Keratinocyte (primary cell): ENCODE results near the gene TNFRSF6B. TPM values are rescaled to one million over a fixed set of nuclear protein-coding genes. Genes with fewer than 3 reads are reported as not detected.
"Not testable (repeated sequence)": the region's sequence is repeated elsewhere in the genome, so short reads cannot be mapped to it uniquely, and the experiment has no call there.

Source experiments
- DNase-seq: peaks from one replicate; pipeline ENCODE4 v3.0.0-alpha.2; 2011; ENCODE audit warnings: low read depth, missing footprints, low spot score
- FAIRE-seq: peaks from 2 replicates; lab custom pipeline; 2011; peaks lifted over from hg19 to GRCh38; lab: Jason Lieb, UNC
- H2AFZ ChIP-seq: 2 replicates; pipeline ENCODE4 v1.6.0; 2012; ENCODE audit warnings: low read length, control low read depth, inconsistent platforms; ENCODE audit not compliant: control insufficient read depth
- H3K27ac ChIP-seq: 2 replicates; pipeline ENCODE4 v1.5.1; 2011; ENCODE audit warnings: low read length; ENCODE audit not compliant: control insufficient read depth, insufficient read depth
- H3K27me3 ChIP-seq: 3 replicates; pipeline ENCODE4 v1.6.0; 2011; ENCODE audit warnings: low read length; ENCODE audit not compliant: control insufficient read depth, insufficient read depth; ENCODE audit errors: extremely low read depth
- H3K36me3 ChIP-seq, 2 experiments: 2 replicates in 1 of 2; 3 replicates in 1 of 2; pipeline ENCODE4 v1.5.1; 2011; ENCODE audit warnings: low read length in 2 of 2, mild to moderate bottlenecking in 1 of 2; ENCODE audit not compliant: control insufficient read depth in 2 of 2, insufficient read depth in 2 of 2; ENCODE audit errors: extremely low read depth in 1 of 2
- H3K4me1 ChIP-seq: 3 replicates; pipeline ENCODE4 v1.5.1; 2011; ENCODE audit warnings: low read length; ENCODE audit not compliant: control insufficient read depth, insufficient read depth; ENCODE audit errors: extremely low read depth
- H3K4me2 ChIP-seq: 3 replicates; pipeline ENCODE4 v1.6.0; 2011; ENCODE audit warnings: low read depth, low read length; ENCODE audit not compliant: control insufficient read depth, insufficient read depth; ENCODE audit errors: extremely low read depth
- H3K4me3 ChIP-seq, 3 experiments: fragments of 200-600 bp in 1 of 3; sonication (generic) in 1 of 3; 2 replicates in 2 of 3; 3 replicates in 1 of 3; pipeline ENCODE4 v1.5.1; 2011 to 2016; ENCODE audit warnings: low read length in 3 of 3, mild to moderate bottlenecking in 3 of 3, control low read depth in 2 of 3, inconsistent platforms in 1 of 3, low read depth in 1 of 3, mixed read lengths in 1 of 3, mixed run types in 1 of 3, moderate library complexity in 1 of 3; ENCODE audit not compliant: control insufficient read depth in 2 of 3, insufficient read depth in 2 of 3; ENCODE audit errors: extremely low read depth in 1 of 3
- H3K79me2 ChIP-seq: 2 replicates; pipeline ENCODE4 v1.6.0; 2012; ENCODE audit warnings: low read length; ENCODE audit not compliant: control insufficient read depth, insufficient read depth
- H3K9ac ChIP-seq: 3 replicates; pipeline ENCODE4 v1.6.0; 2011; ENCODE audit warnings: low read length; ENCODE audit not compliant: control insufficient read depth, insufficient read depth; ENCODE audit errors: extremely low read depth
- H3K9me1 ChIP-seq: 3 replicates; pipeline ENCODE4 v1.6.0; 2011; ENCODE audit warnings: low read length; ENCODE audit not compliant: control insufficient read depth, insufficient read depth; ENCODE audit errors: extremely low read depth
- H3K9me3 ChIP-seq: 2 replicates; pipeline ENCODE4 v1.5.1; 2012; ENCODE audit warnings: low read depth, low read length; ENCODE audit not compliant: control insufficient read depth
- H4K20me1 ChIP-seq: 3 replicates; pipeline ENCODE4 v1.6.0; 2011; ENCODE audit warnings: low read length; ENCODE audit not compliant: control insufficient read depth, insufficient read depth; ENCODE audit errors: extremely low read depth
- CTCF ChIP-seq, 3 experiments: IDR thresholded peaks in 1 of 3; conservative IDR thresholded peaks in 1 of 3; optimal IDR thresholded peaks in 1 of 3; 2 replicates in 2 of 3; 3 replicates in 1 of 3; pipeline versions ENCODE3 to v1.5.1; 2011; ENCODE audit warnings: low read length in 3 of 3, mild to moderate bottlenecking in 3 of 3, moderate library complexity in 2 of 3, control low read depth in 1 of 3, inconsistent platforms in 1 of 3; ENCODE audit not compliant: insufficient read depth in 2 of 3; ENCODE audit errors: extremely low read depth in 1 of 3
- EZH2 ChIP-seq: IDR thresholded peaks from one replicate; pipeline ENCODE4 v1.6.1; 2012; ENCODE audit warnings: inconsistent platforms, mild to moderate bottlenecking, low read length, moderate library complexity
- dilution Hi-C: fragments of 300-500 bp; cut with MboI; formaldehyde crosslinking; loops from one replicate; pipeline ENCODE4 v1.7.0; 2020; ENCODE audit warnings: low sequenced_read_pairs; ENCODE audit not compliant: extremely low pct_ligation_motif_present
- polyA plus RNA-seq, 5 experiments: library from polyadenylated mRNA; depleted of rRNA in 3 of 5; stranded (reverse) in 3 of 5; stranded (forward) in 1 of 5; unstranded in 1 of 5; fragments of >200 nt; gene quantifications; 1 replicate in 1 of 5; 2 replicates in 3 of 5; 3 replicates in 1 of 5; pipeline versions ENCODE4 v1.2.1 to v1.2.3, GENCODE V29; 2011 to 2012; ENCODE audit warnings: missing spikeins in 2 of 5, low read depth in 1 of 5, low replicate concordance in 1 of 5

The TNFRSF6B gene
- polyA plus RNA-seq, 1 donor (not counting 4 experiments of a cell fraction or from before 2014, with no cell fraction given): 51.9 TPM

GRCh38 chr20:63659370-63659769 is 37.1 kb upstream of the TNFRSF6B start:
- H3K27me3 ChIP-seq: no peaks in the 10 kb centered on the region
- H3K4me2 ChIP-seq: peak overlapping the region; percentile 80
- no peak for TF ChIP-seq CTCF (optimal IDR thresholded peaks at IDR 0.05 in 1 of 3, IDR thresholded peaks at IDR 0.05 in 1 of 3, conservative IDR thresholded peaks at IDR 0.05 in 1 of 3; ENCODE audit: extremely low read depth in 1 of 3, insufficient read depth in 2 of 3, low read length in 3 of 3)
- TF ChIP-seq EZH2: no peak
- H3K4me3 ChIP-seq: peak overlapping the region; percentile 81 to 97 (median 94)
- peaks cover 14% of the 10 kb centered on the region for H3K4me1 ChIP-seq
- peaks cover 25% of the 10 kb centered on the region for H3K79me2 ChIP-seq
- dilution Hi-C loops: no loop called here
- peaks cover 14 to 17% of the 10 kb centered on the region in 2 experiments for H3K36me3 ChIP-seq
- H3K9me1 ChIP-seq: no peaks in the 10 kb centered on the region
- H3K27ac ChIP-seq: no peak overlapping the region
- no peak overlapping the region for H2AFZ ChIP-seq
- no peaks in the 10 kb centered on the region for H4K20me1 ChIP-seq
- H3K9me3 ChIP-seq: no peaks in the 10 kb centered on the region
- H3K9ac ChIP-seq: peak overlapping the region; percentile 83
- no peak for DNase-seq
- no peak for FAIRE-seq

GRCh38 chr20:63660174-63660573 is 36.3 kb upstream of the TNFRSF6B start:
- H3K79me2 ChIP-seq: peaks cover 28% of the 10 kb centered on the region
- FAIRE-seq, H3K4me3 ChIP-seq, H3K4me2 ChIP-seq, H4K20me1 ChIP-seq, H2AFZ ChIP-seq, H3K27ac ChIP-seq, H3K27me3 ChIP-seq, dilution Hi-C loops, H3K9me1 ChIP-seq, H3K9me3 ChIP-seq, DNase-seq, H3K9ac ChIP-seq: not testable (repeated sequence)
- peaks cover 15 to 20% of the 10 kb centered on the region in 2 experiments for H3K36me3 ChIP-seq
- peaks cover 14% of the 10 kb centered on the region for H3K4me1 ChIP-seq

DNA sequence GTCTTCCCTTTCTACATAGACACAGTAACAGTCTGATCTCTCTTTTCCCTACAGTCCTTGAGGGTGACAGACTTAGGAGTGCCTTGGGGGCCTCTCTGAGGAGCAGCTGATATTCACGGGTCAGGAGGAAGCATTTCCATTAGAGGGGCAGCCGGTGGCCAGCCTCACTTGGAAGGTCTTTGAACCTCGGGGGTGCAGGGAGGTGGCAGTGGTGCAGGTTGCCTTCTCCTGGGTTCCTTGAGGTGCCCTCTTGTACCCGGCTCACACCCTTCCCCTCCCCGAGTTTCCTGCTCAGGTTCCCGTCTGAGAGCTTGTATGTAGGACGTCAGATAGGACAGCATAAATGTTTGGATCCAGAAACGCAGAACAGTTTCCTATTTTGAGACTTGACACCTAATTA is 35.8 kb upstream of the TNFRSF6B start:
- Histone ChIP-seq H3K36me3 (peaks cover 15 to 23% of the 10 kb centered on the region in 2 experiments), H3K79me2 (peaks cover 28% of the 10 kb centered on the region), H3K27ac (no peak overlapping the region), H3K4me2 (no peak overlapping the region), H3K9ac (no peak overlapping the region), H3K27me3 (no peaks in the 10 kb centered on the region), H3K9me3 (no peaks in the 10 kb centered on the region), H3K4me3 (no peak overlapping the region), H3K4me1 (peaks cover 14% of the 10 kb centered on the region), H4K20me1 (no peaks in the 10 kb centered on the region), H3K9me1 (no peaks in the 10 kb centered on the region), H2AFZ (no peak overlapping the region)
- FAIRE-seq (no peak), DNase-seq (no peak)
- TF ChIP-seq CTCF (optimal IDR thresholded peaks at IDR 0.05 in 1 of 3, IDR thresholded peaks at IDR 0.05 in 1 of 3, conservative IDR thresholded peaks at IDR 0.05 in 1 of 3; ENCODE audit: extremely low read depth in 1 of 3, insufficient read depth in 2 of 3, low read length in 3 of 3): no peak
- TF ChIP-seq EZH2: no peak
- dilution Hi-C loops: no loop called here
